IPS-18a (cell line): ENCODE measurements around the gene EXTL1.

ENCODE experiments used
- H3K27ac ChIP-seq: one replicate; pipeline ENCODE4 v1.5.1; 2013; ENCODE audit warnings: low read length
- H3K27me3 ChIP-seq: one replicate; pipeline ENCODE4 v1.6.1; 2013; ENCODE audit warnings: mild to moderate bottlenecking, low read length; ENCODE audit not compliant: control insufficient read depth, insufficient read depth
- H3K36me3 ChIP-seq: one replicate; pipeline ENCODE4 v1.6.1; 2013; ENCODE audit warnings: low read depth, low read length; ENCODE audit not compliant: control insufficient read depth
- H3K4me1 ChIP-seq: one replicate; pipeline ENCODE4 v1.6.1; 2013; ENCODE audit warnings: low read depth, low read length; ENCODE audit not compliant: control insufficient read depth
- H3K4me3 ChIP-seq: one replicate; pipeline ENCODE4 v1.5.1; 2013; ENCODE audit warnings: low read length
- H3K9ac ChIP-seq: one replicate; pipeline ENCODE4 v1.6.1; 2013; ENCODE audit warnings: mild to moderate bottlenecking, low read length, moderate library complexity
- H3K9me3 ChIP-seq: one replicate; pipeline ENCODE4 v1.6.1; 2013; ENCODE audit warnings: low read depth, low read length; ENCODE audit not compliant: control insufficient read depth

The EXTL1 gene

GRCh38 chr1:26017606-26018005 is 4.0 kb upstream of the EXTL1 start:
- Histone ChIP-seq H3K9ac (no peak overlapping the region), H3K4me1 (no peaks in the 10 kb centered on the region), H3K4me3 (no peak overlapping the region), H3K27ac (no peak overlapping the region), H3K9me3 (no peaks in the 10 kb centered on the region), H3K27me3 (no peaks in the 10 kb centered on the region), H3K36me3 (no peaks in the 10 kb centered on the region)

- no peaks in the 10 kb centered on the region for H3K4me1 ChIP-seq
Observed at GRCh38 chr1:26019641-26020315, 1.8 kb upstream of the EXTL1 start.

GRCh38 chr1:26020330-26020768 is 1.2 kb upstream of the EXTL1 start:
- no peaks in the 10 kb centered on the region for H3K27me3 ChIP-seq
- H3K4me1 ChIP-seq, result no peaks in the 10 kb centered on the region
- no peak overlapping the region for H3K27ac ChIP-seq

More at GRCh38 chr1:26019641-26020315, 1.8 kb upstream of the EXTL1 start:
- Histone ChIP-seq H3K36me3 (no peaks in the 10 kb centered on the region), H3K27me3 (no peaks in the 10 kb centered on the region), H3K9me3 (no peaks in the 10 kb centered on the region), H3K4me3 (no peak overlapping the region), H3K9ac (no peak overlapping the region), H3K27ac (no peak overlapping the region)

GRCh38 chr1:26020941-26021646 is 481 bp upstream of the EXTL1 start:
- H3K36me3 ChIP-seq, result no peaks in the 10 kb centered on the region
- H3K27ac ChIP-seq, result no peak overlapping the region
- no peaks in the 10 kb centered on the region for H3K9me3 ChIP-seq
- no peaks in the 10 kb centered on the region for H3K27me3 ChIP-seq
- H3K9ac ChIP-seq, result no peak overlapping the region
- no peaks in the 10 kb centered on the region for H3K4me1 ChIP-seq
- no peak overlapping the region for H3K4me3 ChIP-seq

More at GRCh38 chr1:26020330-26020768, 1.2 kb upstream of the EXTL1 start:
- no peak overlapping the region for H3K4me3 ChIP-seq
- no peaks in the 10 kb centered on the region for H3K9me3 ChIP-seq
- H3K36me3 ChIP-seq, result no peaks in the 10 kb centered on the region
- H3K9ac ChIP-seq, result no peak overlapping the region

GRCh38 chr1:26022404-26022779 is 817 bp downstream of the EXTL1 start:
- Histone ChIP-seq H3K9me3 (no peaks in the 10 kb centered on the region), H3K4me3 (no peak overlapping the region), H3K27ac (no peak overlapping the region), H3K27me3 (no peaks in the 10 kb centered on the region), H3K9ac (no peak overlapping the region), H3K36me3 (no peaks in the 10 kb centered on the region), H3K4me1 (no peaks in the 10 kb centered on the region)

GRCh38 chr1:26023009-26023408 is 1.4 kb downstream of the EXTL1 start:
- Histone ChIP-seq H3K4me3 (no peak overlapping the region), H3K9me3 (no peaks in the 10 kb centered on the region), H3K27me3 (no peaks in the 10 kb centered on the region), H3K36me3 (no peaks in the 10 kb centered on the region), H3K4me1 (no peaks in the 10 kb centered on the region), H3K9ac (no peak overlapping the region), H3K27ac (no peak overlapping the region)

- no peaks in the 10 kb centered on the region for H3K36me3 ChIP-seq
- H3K4me3 ChIP-seq, result no peak overlapping the region
- H3K27ac ChIP-seq, result no peak overlapping the region
- H3K4me1 ChIP-seq, result no peaks in the 10 kb centered on the region
- no peaks in the 10 kb centered on the region for H3K9me3 ChIP-seq
- no peak overlapping the region for H3K9ac ChIP-seq
- H3K27me3 ChIP-seq, result no peaks in the 10 kb centered on the region
Observed at GRCh38 chr1:26023826-26024225, 2.3 kb downstream of the EXTL1 start.

- no peaks in the 10 kb centered on the region for H3K36me3 ChIP-seq
- H3K4me1 ChIP-seq, result no peaks in the 10 kb centered on the region
- H3K27me3 ChIP-seq, result no peaks in the 10 kb centered on the region
- H3K9ac ChIP-seq, result no peak overlapping the region
- no peak overlapping the region for H3K27ac ChIP-seq
- H3K9me3 ChIP-seq, result no peaks in the 10 kb centered on the region
- H3K4me3 ChIP-seq, result no peak overlapping the region
Observed at GRCh38 chr1:26025060-26025459, 3.5 kb downstream of the EXTL1 start.

- Histone ChIP-seq H3K9ac (no peak overlapping the region), H3K36me3 (no peaks in the 10 kb centered on the region), H3K27me3 (no peaks in the 10 kb centered on the region), H3K27ac (no peak overlapping the region), H3K4me1 (no peaks in the 10 kb centered on the region), H3K9me3 (no peaks in the 10 kb centered on the region), H3K4me3 (no peak overlapping the region)
Observed at GRCh38 chr1:26025517-26025916, 3.9 kb downstream of the EXTL1 start.

GRCh38 chr1:26027716-26028489 is 6.3 kb downstream of the EXTL1 start:
- H3K27ac ChIP-seq, result no peak overlapping the region
- H3K27me3 ChIP-seq, result no peaks in the 10 kb centered on the region
- H3K36me3 ChIP-seq, result no peaks in the 10 kb centered on the region
- H3K4me3 ChIP-seq, result no peak overlapping the region
- no peak overlapping the region for H3K9ac ChIP-seq
- no peaks in the 10 kb centered on the region for H3K9me3 ChIP-seq
- no peaks in the 10 kb centered on the region for H3K4me1 ChIP-seq

- H3K9me3 ChIP-seq, result no peaks in the 10 kb centered on the region
- no peaks in the 10 kb centered on the region for H3K36me3 ChIP-seq
- no peak overlapping the region for H3K4me3 ChIP-seq
- H3K27me3 ChIP-seq, result peaks cover 5% of the 10 kb centered on the region
- no peaks in the 10 kb centered on the region for H3K4me1 ChIP-seq
- H3K9ac ChIP-seq, result no peak overlapping the region
- H3K27ac ChIP-seq, result no peak overlapping the region
Observed at GRCh38 chr1:26028490-26028980, 7.0 kb downstream of the EXTL1 start.
